ENCODE results near the gene NGLY1. TPM values are rescaled to one million over a fixed set of nuclear protein-coding genes. Genes with fewer than 3 reads are reported as not detected.

The NGLY1 gene
- total and polyA plus RNA-seq, 2 of the 4 experiments (the other 2 are of a cell fraction): 10.0 to 14.9 TPM

DNA sequence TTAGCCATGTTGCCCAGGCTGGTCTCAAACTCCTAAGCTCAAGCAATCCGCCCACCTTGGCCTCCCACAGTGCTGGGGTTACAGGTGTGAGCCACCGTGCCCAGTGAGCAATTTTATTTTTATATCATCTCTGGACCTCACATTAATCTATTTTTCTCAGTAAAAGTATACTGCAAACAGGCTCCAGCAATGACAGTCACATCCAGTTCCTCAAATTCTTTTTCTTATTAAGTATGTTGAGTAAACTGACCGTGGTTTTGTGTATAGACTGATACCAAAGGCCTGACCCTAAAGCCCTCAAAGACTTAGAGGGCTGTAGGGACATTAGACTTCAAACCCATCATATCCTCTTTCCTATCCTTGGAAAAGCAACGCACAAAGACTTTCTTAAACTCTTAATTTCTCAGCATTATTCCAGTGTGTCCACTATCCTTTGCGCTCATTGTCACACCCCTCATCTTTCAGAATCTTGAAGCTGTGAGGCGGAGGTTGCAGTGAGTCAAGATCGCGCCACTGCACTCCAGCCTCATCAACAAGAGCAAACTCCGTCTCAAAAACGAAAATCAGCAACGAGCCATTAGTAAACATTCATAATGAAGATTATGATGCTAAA is 2.0 kb downstream of the NGLY1 start:
- ATAC-seq (ENCODE audit: low read depth) (no peak), DNase-seq (no peak)
- intact Hi-C loops (cut with micrococcal nuclease) (no loop called here), in situ Hi-C loops (cut with MboI; ENCODE audit: low sequenced_read_pairs) (no loop called here), dilution Hi-C loops (cut with HindIII; ENCODE audit: low sequenced_read_pairs, unreplicated experiment) (no loop called here)
- Histone ChIP-seq H3K4me1 (ENCODE audit: control insufficient read depth, insufficient read depth, low read length) (peaks cover 2% of the 10 kb centered on the region; the same call in 1 of the 2 replicates), H2BK15ac (ENCODE audit: low read depth, low read length) (no peak overlapping the region), H2AFZ (replicated peaks; ENCODE audit: low read length, poor library complexity) (no peak overlapping the region), H2BK20ac (ENCODE audit: low read depth, low read length) (no peak overlapping the region), H4K8ac (ENCODE audit: low read depth in 2 of 2, low read length in 2 of 2) (no peak overlapping the region), H3K56ac (ENCODE audit: extremely low read depth, insufficient read depth, low read length) (no peak overlapping the region), H4K91ac (ENCODE audit: insufficient read depth, low read depth, low read length) (no peak overlapping the region), H3K4me3 (ENCODE audit: insufficient read depth, low read depth, low read length) (no peak overlapping the region), H2AK5ac (ENCODE audit: low read depth, low read length) (no peak overlapping the region), H3K9me1 (ENCODE audit: insufficient read depth, low read length) (no peaks in the 10 kb centered on the region; the same call in 1 of the 2 replicates), H3K14ac (replicated peaks; ENCODE audit: low read depth, low read length) (no peak overlapping the region), H2BK120ac (ENCODE audit: low read depth, low read length) (no peak overlapping the region), H3K36me3 (ENCODE audit: control insufficient read depth, insufficient read depth, low read length) (peaks cover 6% of the 10 kb centered on the region), H3K4ac (ENCODE audit: low read depth, low read length) (no peak overlapping the region; the same call in 1 of the 2 replicates), H3K9ac (ENCODE audit: low read depth, low read length) (no peak overlapping the region), H4K5ac (ENCODE audit: low read depth, low read length) (no peak overlapping the region), H3K23ac (ENCODE audit: low read depth, low read length) (no peak overlapping the region), H3K79me1 (ENCODE audit: low read depth in 1 of 2, low read length in 2 of 2) (peaks cover 22 to 26% of the 10 kb centered on the region in 2 experiments), H3K4me2 (ENCODE audit: low read depth, low read length) (no peak overlapping the region), H3K9me3 (ENCODE audit: control insufficient read depth, insufficient read depth, low read length) (no peaks in the 10 kb centered on the region), H3K27ac (ENCODE audit: insufficient read depth, low read length) (no peak overlapping the region), H4K20me1 (ENCODE audit: insufficient read depth, low read length) (no peaks in the 10 kb centered on the region), H3K18ac (ENCODE audit: low read depth, low read length) (no peak overlapping the region), H3K27me3 (ENCODE audit: control insufficient read depth, insufficient read depth, low read length) (no peaks in the 10 kb centered on the region), H2AK9ac (replicated peaks; ENCODE audit: low read depth, low read length, poor library complexity) (no peak overlapping the region), H2BK5ac (ENCODE audit: low read depth, low read length, poor library complexity, severe bottlenecking) (no peak overlapping the region)
- WGBS, 2 experiments (ENCODE audit: extremely low coverage in 2 of 2, insufficient read length in 1 of 2): 100% methylated on average over 2 of the region's 11 CpGs; no CpG with 5 or more reads in 1 of the 2 experiments
- TF ChIP-seq RCOR1 (IDR thresholded peaks at IDR 0.05; ENCODE audit: insufficient replicate concordance, low read length) (no peak), MAZ (IDR thresholded peaks at IDR 0.05; ENCODE audit: borderline replicate concordance, low read depth, low read length) (no peak), RAD21 (IDR thresholded peaks at IDR 0.05; ENCODE audit: low read length) (no peak), CHD1 (IDR thresholded peaks at IDR 0.05; ENCODE audit: low read depth, low read length) (no peak), CEBPB (IDR thresholded peaks at IDR 0.05; ENCODE audit: low read depth, low read length) (no peak), NFE2L2 (IDR thresholded peaks at IDR 0.05; ENCODE audit: low read depth, low read length) (no peak), POLR2A (IDR thresholded peaks at IDR 0.05; ENCODE audit: low read depth, low read length) (no peak), FOS (IDR thresholded peaks at IDR 0.05; ENCODE audit: low read depth, low read length) (no peak), RFX5 (IDR thresholded peaks at IDR 0.05; ENCODE audit: low read depth, low read length) (no peak), SMC3 (IDR thresholded peaks at IDR 0.05; ENCODE audit: low read depth, low read length) (no peak), MAFK (IDR thresholded peaks at IDR 0.05; ENCODE audit: low read depth, low read length) (no peak), MXI1 (IDR thresholded peaks at IDR 0.05; ENCODE audit: borderline replicate concordance, low read depth, low read length) (no peak), BHLHE40 (IDR thresholded peaks at IDR 0.05; ENCODE audit: low read depth, low read length) (no peak)
- TF ChIP-seq, protein P1, sequence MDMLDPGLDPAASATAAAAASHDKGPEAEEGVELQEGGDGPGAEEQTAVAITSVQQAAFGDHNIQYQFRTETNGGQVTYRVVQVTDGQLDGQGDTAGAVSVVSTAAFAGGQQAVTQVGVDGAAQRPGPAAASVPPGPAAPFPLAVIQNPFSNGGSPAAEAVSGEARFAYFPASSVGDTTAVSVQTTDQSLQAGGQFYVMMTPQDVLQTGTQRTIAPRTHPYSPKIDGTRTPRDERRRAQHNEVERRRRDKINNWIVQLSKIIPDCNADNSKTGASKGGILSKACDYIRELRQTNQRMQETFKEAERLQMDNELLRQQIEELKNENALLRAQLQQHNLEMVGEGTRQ (IDR thresholded peaks at IDR 0.05; ENCODE audit: low read depth, low read length): no peak
- TF ChIP-seq, protein P2, sequence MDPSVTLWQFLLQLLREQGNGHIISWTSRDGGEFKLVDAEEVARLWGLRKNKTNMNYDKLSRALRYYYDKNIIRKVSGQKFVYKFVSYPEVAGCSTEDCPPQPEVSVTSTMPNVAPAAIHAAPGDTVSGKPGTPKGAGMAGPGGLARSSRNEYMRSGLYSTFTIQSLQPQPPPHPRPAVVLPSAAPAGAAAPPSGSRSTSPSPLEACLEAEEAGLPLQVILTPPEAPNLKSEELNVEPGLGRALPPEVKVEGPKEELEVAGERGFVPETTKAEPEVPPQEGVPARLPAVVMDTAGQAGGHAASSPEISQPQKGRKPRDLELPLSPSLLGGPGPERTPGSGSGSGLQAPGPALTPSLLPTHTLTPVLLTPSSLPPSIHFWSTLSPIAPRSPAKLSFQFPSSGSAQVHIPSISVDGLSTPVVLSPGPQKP (IDR thresholded peaks at IDR 0.05; ENCODE audit: borderline replicate concordance, low read depth, low read length): no peak
- TF ChIP-seq, protein P3, sequence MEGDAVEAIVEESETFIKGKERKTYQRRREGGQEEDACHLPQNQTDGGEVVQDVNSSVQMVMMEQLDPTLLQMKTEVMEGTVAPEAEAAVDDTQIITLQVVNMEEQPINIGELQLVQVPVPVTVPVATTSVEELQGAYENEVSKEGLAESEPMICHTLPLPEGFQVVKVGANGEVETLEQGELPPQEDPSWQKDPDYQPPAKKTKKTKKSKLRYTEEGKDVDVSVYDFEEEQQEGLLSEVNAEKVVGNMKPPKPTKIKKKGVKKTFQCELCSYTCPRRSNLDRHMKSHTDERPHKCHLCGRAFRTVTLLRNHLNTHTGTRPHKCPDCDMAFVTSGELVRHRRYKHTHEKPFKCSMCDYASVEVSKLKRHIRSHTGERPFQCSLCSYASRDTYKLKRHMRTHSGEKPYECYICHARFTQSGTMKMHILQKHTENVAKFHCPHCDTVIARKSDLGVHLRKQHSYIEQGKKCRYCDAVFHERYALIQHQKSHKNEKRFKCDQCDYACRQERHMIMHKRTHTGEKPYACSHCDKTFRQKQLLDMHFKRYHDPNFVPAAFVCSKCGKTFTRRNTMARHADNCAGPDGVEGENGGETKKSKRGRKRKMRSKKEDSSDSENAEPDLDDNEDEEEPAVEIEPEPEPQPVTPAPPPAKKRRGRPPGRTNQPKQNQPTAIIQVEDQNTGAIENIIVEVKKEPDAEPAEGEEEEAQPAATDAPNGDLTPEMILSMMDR (conservative IDR thresholded peaks at IDR 0.05; ENCODE audit: low read depth, low read length): no peak
- POLR2A ChIA-PET (ENCODE audit: unreplicated experiment): no interaction called here
- TSS peak; percentile 21 for BruUV-seq (replicated peaks)
- CTCF ChIA-PET: interaction anchor here (0.7 kb wide), 1 partner anchor 34 kb away, joined by 3 read pairs; no protein-coding TSS in a partner anchor
